Stimulated activated CD8-positive, alpha-beta memory T cell treated with anti-CD3 and anti-CD28 coated beads, Interleukin-12 subunit alpha, Interleukin-12 subunit beta, amount 100 ng/mL, for 4 hours (primary cell): ENCODE results near the gene MAOA.
"Not testable (repeated sequence)": the region's sequence is repeated elsewhere in the genome, so short reads cannot be mapped to it uniquely, and the experiment has no call there.

Experiments
- DNase-seq: peaks from one replicate; pipeline ENCODE4 v3.0.0-alpha.2; 2020; ENCODE audit warnings: low read depth

The MAOA gene

GRCh38 chrX:43718081-43718480 lies 62.0 kb downstream of the MAOA start:
- DNase-seq: no peak

GRCh38 chrX:43718546-43718945 lies 62.4 kb downstream of the MAOA start:
- DNase-seq: no peak

- DNase-seq: no peak
These were observed 62.9 kb downstream of the MAOA start for GRCh38 chrX:43718956-43719355.

DNA sequence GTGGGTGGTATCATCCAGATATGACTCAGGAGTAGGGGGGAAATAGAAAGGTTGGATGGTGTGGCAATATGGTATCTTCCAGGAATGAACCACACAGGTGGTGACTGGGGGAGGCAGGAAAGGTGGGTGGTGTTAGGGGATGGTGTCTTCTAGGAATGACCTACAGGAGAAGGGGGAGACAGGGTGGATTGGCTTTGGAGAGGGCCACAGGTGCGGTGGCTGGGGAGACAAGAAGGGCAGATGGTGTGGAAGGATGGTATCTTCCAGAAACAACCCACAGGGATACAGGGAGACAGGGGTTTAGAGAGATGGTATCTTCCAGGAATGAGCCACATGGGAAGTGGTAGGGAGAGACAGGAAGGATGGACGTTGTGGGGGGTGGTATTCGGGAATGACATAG lies 64.0 kb downstream of the MAOA start:
- no peak for DNase-seq

GRCh38 chrX:43720961-43721360 lies 64.9 kb downstream of the MAOA start:
- DNase-seq: no peak

DNA sequence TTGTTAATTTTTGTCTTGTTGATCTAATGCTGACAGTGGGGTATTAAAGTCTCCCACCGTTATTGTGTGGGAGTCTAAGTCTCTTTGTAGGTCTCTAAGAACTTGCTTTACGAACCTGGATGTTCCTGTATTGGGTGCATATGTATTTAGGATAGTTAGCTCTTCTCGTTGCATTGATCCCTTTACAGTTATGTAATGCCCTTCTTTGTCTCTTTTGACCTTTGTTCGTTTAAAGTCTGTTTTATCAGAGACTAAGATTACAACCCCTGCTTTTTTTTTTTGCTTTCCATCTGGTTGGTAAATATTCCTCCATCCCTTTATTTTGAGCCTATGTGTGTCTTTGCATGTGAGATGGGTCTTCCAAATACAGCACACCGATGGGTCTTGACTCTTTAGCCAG lies 69.1 kb downstream of the MAOA start:
- DNase-seq: not testable (repeated sequence)

DNA sequence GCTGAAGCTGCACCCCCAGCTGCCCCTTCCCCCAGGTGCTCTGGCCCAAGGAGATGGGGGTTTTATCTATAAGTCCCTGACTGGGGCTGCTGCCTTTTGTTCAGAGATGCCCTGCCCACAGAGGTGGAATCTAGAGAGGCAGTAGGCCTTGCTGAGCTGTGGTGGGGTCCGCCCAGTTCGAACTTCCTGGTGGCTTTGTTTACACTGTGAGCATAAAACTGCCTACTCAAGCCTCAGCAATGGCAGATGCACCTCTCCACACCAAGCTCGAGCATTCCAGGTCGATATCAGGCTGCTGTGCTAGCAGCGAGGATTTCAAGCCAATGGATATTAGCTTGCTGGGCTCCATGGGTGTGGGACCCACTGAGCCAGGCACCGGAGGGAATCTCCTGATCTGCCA lies 71.2 kb downstream of the MAOA start:
- not testable (repeated sequence) for DNase-seq

DNA sequence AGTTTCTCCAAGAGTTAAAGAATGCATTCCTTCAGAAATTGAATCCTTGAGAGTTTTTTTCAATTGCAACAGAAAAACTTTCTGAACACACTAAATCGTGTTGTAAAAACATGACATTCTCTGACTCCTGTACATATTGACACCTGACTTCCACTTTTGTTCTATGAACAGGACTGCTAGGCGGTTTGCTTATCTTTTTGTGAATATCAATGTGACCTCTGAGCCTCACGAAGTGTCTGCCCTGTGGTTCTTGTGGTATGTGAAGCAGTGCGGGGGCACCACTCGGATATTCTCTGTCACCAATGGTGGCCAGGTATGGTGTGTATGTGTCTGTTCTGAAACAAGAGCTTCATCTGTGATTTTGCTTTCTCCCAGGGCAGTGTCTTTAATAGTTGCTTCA lies 71.9 kb downstream of the MAOA start:
- DNase-seq: no peak

DNA sequence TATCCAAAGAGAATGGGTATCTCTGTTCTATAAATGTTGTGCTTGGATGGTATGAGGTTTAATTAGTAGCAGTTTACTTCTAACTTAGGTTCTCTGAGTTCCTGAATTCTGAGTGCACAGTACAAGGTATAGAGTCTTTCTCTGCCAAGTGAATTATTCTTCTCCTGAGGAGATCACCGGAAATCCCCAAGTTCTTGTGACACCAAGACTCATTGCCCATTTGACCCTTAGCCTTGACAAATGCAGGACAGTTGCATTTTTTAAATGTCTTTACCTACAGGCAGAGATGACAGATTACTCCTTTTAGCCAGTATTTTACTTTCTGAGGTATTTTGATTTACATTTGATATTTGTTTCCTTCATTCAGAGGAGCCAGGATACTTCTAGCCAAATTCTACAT lies 72.9 kb downstream of the MAOA start:
- DNase-seq: no peak

GRCh38 chrX:43731086-43731485 lies 75.0 kb downstream of the MAOA start:
- no peak for DNase-seq

- DNase-seq: no peak
These were observed 77.6 kb downstream of the MAOA start for GRCh38 chrX:43733699-43734098.

DNA sequence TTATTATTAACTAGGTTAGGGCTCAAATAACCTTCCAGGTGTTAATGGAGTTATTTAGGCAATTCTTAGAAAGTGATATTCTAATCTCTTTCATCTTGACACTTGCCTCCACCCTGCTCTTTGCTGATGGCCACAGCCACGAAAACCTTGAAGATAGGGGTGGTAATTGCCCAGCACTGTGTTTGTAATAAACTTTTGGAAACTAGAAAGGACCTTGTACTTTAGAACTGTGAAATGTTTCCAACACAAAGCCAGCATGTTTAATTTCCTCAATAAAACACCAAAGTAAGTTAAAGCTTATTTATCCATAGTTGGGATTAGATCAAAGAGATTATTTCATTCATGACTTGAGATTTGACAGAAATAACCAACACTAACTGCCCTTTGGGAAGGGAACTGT lies 78.3 kb downstream of the MAOA start:
- DNase-seq: no peak

GRCh38 chrX:43735534-43735933 lies 79.4 kb downstream of the MAOA start:
- no peak for DNase-seq

- no peak for DNase-seq
These were observed 79.9 kb downstream of the MAOA start for GRCh38 chrX:43735957-43736356.

DNA sequence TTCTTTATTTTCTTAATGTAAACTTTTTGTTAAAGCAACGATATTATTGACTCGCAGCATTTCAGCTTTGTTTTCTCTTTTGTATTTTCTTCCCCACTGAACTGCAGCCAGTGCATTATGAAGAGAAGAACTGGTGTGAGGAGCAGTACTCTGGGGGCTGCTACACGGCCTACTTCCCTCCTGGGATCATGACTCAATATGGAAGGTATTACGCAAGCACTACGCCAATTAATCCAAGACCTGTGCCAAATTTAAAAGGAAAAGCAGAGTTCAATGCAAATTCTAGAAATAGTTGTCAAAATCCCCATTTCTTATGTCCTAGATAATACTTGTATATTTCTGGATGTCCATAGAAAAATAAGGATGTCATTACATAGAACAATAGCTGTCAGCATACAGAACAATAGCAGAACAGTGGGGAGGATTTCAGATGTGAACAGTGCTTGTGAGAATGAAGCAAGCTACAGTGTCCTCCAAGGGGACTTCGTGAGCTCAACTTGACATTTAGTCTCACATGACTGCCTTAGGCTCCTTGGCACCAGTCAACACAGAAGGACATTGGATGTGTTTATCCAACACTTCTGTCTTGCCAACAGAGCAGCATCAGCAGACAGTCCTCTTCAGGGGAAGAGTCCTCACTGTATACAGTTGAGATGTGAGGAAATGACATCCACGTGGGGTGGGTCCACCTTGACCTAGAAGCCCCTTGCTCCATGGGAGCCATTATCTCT lies 85.9 kb downstream of the MAOA start:
- DNase-seq: no peak

DNA sequence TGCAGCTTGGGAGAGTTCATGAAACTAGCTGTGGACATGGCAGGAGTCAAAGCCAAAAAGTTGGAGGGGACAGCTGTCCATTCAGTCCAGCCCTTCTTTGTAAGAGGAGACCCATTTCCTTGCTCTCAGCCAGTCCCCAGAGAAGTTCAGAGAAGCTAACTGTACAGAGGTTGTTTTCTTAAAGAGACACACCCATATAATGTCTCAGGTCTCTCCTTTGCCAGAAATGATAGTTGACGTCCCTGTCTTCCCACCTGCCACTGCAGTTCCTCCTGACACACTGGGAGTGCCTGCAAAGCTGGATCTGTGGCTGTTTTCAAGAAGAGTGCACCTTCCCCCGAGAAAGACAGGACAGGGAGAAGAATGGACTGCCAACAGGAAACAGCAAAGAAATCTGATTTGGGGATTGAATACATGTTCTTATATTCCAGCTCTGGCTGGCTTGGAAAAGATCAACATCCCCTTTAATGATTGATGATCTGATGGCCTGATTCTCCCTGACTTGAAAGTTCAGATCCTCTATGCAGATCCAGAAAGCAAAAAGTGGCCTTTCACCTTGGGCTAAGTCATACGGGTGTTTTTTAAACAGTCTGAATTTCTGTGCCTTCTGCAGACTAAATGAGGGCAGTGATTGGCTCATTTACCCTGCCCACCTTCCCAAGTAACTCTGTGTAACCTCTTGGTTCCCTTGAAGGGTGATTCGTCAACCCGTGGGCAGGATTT lies 87.2 kb downstream of the MAOA start:
- DNase-seq: no peak

DNA sequence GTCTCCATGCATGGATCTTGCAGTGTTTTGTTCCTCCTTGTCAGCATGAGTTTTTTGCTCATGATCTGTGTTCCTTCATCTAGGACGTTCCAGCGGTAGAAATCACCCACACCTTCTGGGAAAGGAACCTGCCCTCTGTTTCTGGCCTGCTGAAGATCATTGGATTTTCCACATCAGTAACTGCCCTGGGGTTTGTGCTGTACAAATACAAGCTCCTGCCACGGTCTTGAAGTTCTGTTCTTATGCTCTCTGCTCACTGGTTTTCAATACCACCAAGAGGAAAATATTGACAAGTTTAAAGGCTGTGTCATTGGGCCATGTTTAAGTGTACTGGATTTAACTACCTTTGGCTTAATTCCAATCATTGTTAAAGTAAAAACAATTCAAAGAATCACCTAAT lies 88.2 kb downstream of the MAOA start:
- no peak for DNase-seq

GRCh38 chrX:43745938-43746721 lies 90.0 kb downstream of the MAOA start:
- DNase-seq: no peak

GRCh38 chrX:43747476-43747875 lies 91.4 kb downstream of the MAOA start:
- DNase-seq: no peak

DNA sequence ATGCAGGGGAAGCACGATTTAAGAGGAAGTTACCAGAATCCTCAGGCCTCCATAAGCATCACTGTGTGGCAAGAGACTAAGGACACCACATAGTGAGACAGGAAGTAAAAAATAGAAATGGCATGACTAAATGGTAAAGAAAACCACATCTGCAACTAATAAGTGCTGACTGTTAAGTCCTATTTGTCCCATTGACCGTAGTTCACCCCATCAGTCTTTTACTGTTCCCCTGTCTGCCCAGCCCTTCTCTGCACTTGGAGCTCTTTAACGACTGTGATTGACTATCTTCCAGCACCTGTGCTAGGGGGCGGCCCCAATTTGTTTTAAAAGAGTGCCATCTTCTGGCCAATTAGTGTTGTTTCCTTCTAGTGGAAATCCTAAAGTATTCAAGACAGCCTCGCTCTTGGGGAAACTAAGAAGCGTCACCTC lies 94.2 kb downstream of the MAOA start:
- peak; percentile 4 for DNase-seq

DNA sequence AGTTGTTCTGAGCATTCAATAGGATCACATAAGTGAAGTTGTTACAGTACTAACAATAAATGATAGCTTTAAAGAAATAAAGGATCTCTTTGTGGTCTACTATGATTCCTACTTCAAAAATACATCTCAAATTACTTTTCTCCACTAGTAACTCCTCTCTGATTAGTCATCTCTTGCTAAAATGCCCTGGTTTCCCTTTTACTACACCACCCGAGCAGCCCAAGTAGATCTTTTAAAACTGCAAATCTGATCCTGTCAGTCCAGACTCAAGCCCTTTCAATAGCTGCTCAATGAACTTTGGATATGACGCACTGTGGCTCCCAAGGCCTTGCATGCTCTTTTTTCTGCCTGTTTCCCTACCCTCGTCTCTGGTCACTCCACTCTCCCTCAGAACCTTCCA lies 97.5 kb downstream of the MAOA start:
- DNase-seq: no peak

DNA sequence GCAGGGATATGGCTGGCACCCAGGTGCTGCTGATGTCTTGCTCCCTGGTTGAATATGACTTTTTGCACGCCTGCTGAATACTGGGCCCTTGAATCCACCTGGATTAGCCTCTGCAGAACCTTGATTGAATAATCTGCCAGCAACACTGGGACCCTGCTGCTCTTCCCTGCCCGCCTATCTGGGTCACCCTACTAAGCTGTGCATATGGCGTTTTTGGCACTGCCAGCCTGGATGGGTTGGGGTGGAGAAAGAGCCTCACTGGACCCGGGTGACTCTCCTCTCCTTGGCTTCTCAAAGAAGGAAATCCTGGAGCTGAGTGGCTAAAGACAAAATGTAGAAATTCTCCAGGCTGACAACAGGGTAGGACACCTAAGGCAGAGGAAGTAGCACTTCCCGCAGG lies 100.0 kb downstream of the MAOA start:
- DNase-seq: no peak

GRCh38 chrX:43758044-43758443 lies 101.9 kb downstream of the MAOA start:
- no peak for DNase-seq
